Measurements from ENCODE around the gene NOD2.

The NOD2 gene

GRCh38 chr16:50692999-50693781 is at the start of gene NOD2:
NOD2 (plus strand) TSS chr16:50693606; CDS start chr16:50699496, 5,890 bp downstream.
- in situ Hi-C loops (cut with HindIII; ENCODE audit: low pct_unique_long_range_greater_than_20kb, low sequenced_read_pairs), result no loop called here
- DNase-seq (ENCODE audit: low read depth in 1 of 2, low spot score in 1 of 2), result peak; percentile 41 to 74
- no peak for TF ChIP-seq JUND (IDR thresholded peaks at IDR 0.05; ENCODE audit: low read depth)

- no peak for TF ChIP-seq JUND (IDR thresholded peaks at IDR 0.05; ENCODE audit: low read depth)
- in situ Hi-C loops (cut with HindIII; ENCODE audit: low pct_unique_long_range_greater_than_20kb, low sequenced_read_pairs), result no loop called here
- DNase-seq (ENCODE audit: low read depth in 1 of 2, low spot score in 1 of 2), result no peak
Measured at GRCh38 chr16:50644245-50644644, 49.2 kb upstream of the NOD2 start.

- in situ Hi-C loops (cut with HindIII; ENCODE audit: low pct_unique_long_range_greater_than_20kb, low sequenced_read_pairs), result no loop called here
- DNase-seq (ENCODE audit: low read depth in 1 of 2, low spot score in 1 of 2), result peak; percentile 38 to 51
- no peak for TF ChIP-seq JUND (IDR thresholded peaks at IDR 0.05; ENCODE audit: low read depth)
Measured at GRCh38 chr16:50644729-50645128, 48.7 kb upstream of the NOD2 start.

GRCh38 chr16:50645563-50646220 is 47.7 kb upstream of the NOD2 start:
- TF ChIP-seq JUND (IDR thresholded peaks at IDR 0.05; ENCODE audit: low read depth), result no peak
- no peak for DNase-seq (ENCODE audit: low read depth in 1 of 2, low spot score in 1 of 2)
- in situ Hi-C loops (cut with HindIII; ENCODE audit: low pct_unique_long_range_greater_than_20kb, low sequenced_read_pairs), result no loop called here

GRCh38 chr16:50646345-50646744 is 47.1 kb upstream of the NOD2 start:
- in situ Hi-C loops (cut with HindIII; ENCODE audit: low pct_unique_long_range_greater_than_20kb, low sequenced_read_pairs), result no loop called here
- no peak for TF ChIP-seq JUND (IDR thresholded peaks at IDR 0.05; ENCODE audit: low read depth)

GRCh38 chr16:50651835-50652438 is 41.5 kb upstream of the NOD2 start:
- in situ Hi-C loops (cut with HindIII; ENCODE audit: low pct_unique_long_range_greater_than_20kb, low sequenced_read_pairs), result no loop called here
- TF ChIP-seq JUND (IDR thresholded peaks at IDR 0.05; ENCODE audit: low read depth), result no peak
- no peak for DNase-seq (ENCODE audit: low read depth in 1 of 2, low spot score in 1 of 2)

More at GRCh38 chr16:50646345-50646744, 47.1 kb upstream of the NOD2 start:
- no peak for DNase-seq (ENCODE audit: low read depth in 1 of 2, low spot score in 1 of 2)

GRCh38 chr16:50652836-50653425 is 40.5 kb upstream of the NOD2 start:
- in situ Hi-C loops (cut with HindIII; ENCODE audit: low pct_unique_long_range_greater_than_20kb, low sequenced_read_pairs), result no loop called here
- TF ChIP-seq JUND (IDR thresholded peaks at IDR 0.05; ENCODE audit: low read depth), result no peak
- DNase-seq (ENCODE audit: low read depth in 1 of 2, low spot score in 1 of 2), result no peak

GRCh38 chr16:50653633-50654519 is 39.5 kb upstream of the NOD2 start:
- in situ Hi-C loops (cut with HindIII; ENCODE audit: low pct_unique_long_range_greater_than_20kb, low sequenced_read_pairs), result no loop called here

GRCh38 chr16:50655558-50656055 is 37.8 kb upstream of the NOD2 start:
- no peak for DNase-seq (ENCODE audit: low read depth in 1 of 2, low spot score in 1 of 2)
- TF ChIP-seq JUND (IDR thresholded peaks at IDR 0.05; ENCODE audit: low read depth), result no peak
- in situ Hi-C loops (cut with HindIII; ENCODE audit: low pct_unique_long_range_greater_than_20kb, low sequenced_read_pairs), result no loop called here

More at GRCh38 chr16:50653633-50654519, 39.5 kb upstream of the NOD2 start:
- no peak for DNase-seq (ENCODE audit: low read depth in 1 of 2, low spot score in 1 of 2)
- no peak for TF ChIP-seq JUND (IDR thresholded peaks at IDR 0.05; ENCODE audit: low read depth)

- in situ Hi-C loops (cut with HindIII; ENCODE audit: low pct_unique_long_range_greater_than_20kb, low sequenced_read_pairs), result no loop called here
- no peak for TF ChIP-seq JUND (IDR thresholded peaks at IDR 0.05; ENCODE audit: low read depth)
- DNase-seq (ENCODE audit: low read depth in 1 of 2, low spot score in 1 of 2), result no peak
Measured at GRCh38 chr16:50657241-50657640, 36.2 kb upstream of the NOD2 start.

GRCh38 chr16:50659806-50660205 is 33.6 kb upstream of the NOD2 start:
- in situ Hi-C loops (cut with HindIII; ENCODE audit: low pct_unique_long_range_greater_than_20kb, low sequenced_read_pairs), result no loop called here
- no peak for TF ChIP-seq JUND (IDR thresholded peaks at IDR 0.05; ENCODE audit: low read depth)
- no peak for DNase-seq (ENCODE audit: low read depth in 1 of 2, low spot score in 1 of 2)

Data from T47D (cell line).